Naive B cell (primary cell): ENCODE results near the gene PRPH. TPM values are rescaled to one million over a fixed set of nuclear protein-coding genes. Genes with fewer than 3 reads are reported as not detected.
"Not testable (repeated sequence)": the region's sequence is repeated elsewhere in the genome, so short reads cannot be mapped to it uniquely, and the experiment has no call there.

Experiments
- ATAC-seq, 2 donors: fragments of 150-1000 bp; cut with Tn5 transposase; 2 replicates each; pipeline ENCODE4 v1.10.0; 2021; ENCODE audit warnings: low read depth in 2 of 2, mild to moderate bottlenecking in 2 of 2, moderate library complexity in 2 of 2
- DNase-seq: peaks from one replicate; pipeline ENCODE4 v3.0.0; 2022
- H3K27ac Mint-ChIP-seq, 6 donors: one replicate each; pipeline ENCODE4 v1.8.0; 2020 to 2022; ENCODE audit warnings: mild to moderate bottlenecking in 6 of 6, mixed read lengths in 6 of 6, moderate library complexity in 5 of 6, inconsistent platforms in 2 of 6
- H3K27me3 Mint-ChIP-seq, 3 donors: one replicate each; pipeline ENCODE4 v1.8.0; 2021 to 2022; ENCODE audit warnings: mixed read lengths in 3 of 3, mild to moderate bottlenecking in 1 of 3
- H3K36me3 Mint-ChIP-seq, 2 donors: one replicate each; pipeline ENCODE4 v1.8.0; 2020 to 2022; ENCODE audit warnings: mixed read lengths in 2 of 2, inconsistent platforms in 1 of 2, mild to moderate bottlenecking in 1 of 2
- H3K4me1 Mint-ChIP-seq, 3 donors: one replicate each; pipeline ENCODE4 v1.8.0; 2020 to 2022; ENCODE audit warnings: mixed read lengths in 3 of 3, inconsistent platforms in 1 of 3, mild to moderate bottlenecking in 1 of 3, moderate library complexity in 1 of 3
- H3K4me3 Mint-ChIP-seq, 8 donors: one replicate each; pipeline ENCODE4 v1.8.0; 2020 to 2022; ENCODE audit warnings: mild to moderate bottlenecking in 8 of 8, mixed read lengths in 8 of 8, moderate library complexity in 8 of 8, inconsistent platforms in 2 of 8
- H3K9me3 Mint-ChIP-seq, 7 donors: one replicate each; pipeline ENCODE4 v1.8.0; 2020 to 2022; ENCODE audit warnings: mixed read lengths in 7 of 7, mild to moderate bottlenecking in 5 of 7, inconsistent platforms in 2 of 7, moderate library complexity in 1 of 7
- polyA plus RNA-seq, 6 donors: library from polyadenylated mRNA; unstranded; fragments of 300-500 nt; fragmentation: Illumina TruSeq; gene quantifications; one replicate each; pipeline ENCODE4 v1.2.3, GENCODE V29; 2021; ENCODE audit warnings: low read depth in 6 of 6

Gene PRPH
- not detected for polyA plus RNA-seq

GRCh38 chr12:49295082-49295936 is at the start of gene PRPH:
PRPH (plus strand) TSS chr12:49295147; CDS start chr12:49295201, 54 bp downstream.
- Mint-ChIP-seq H3K27ac (peak within 1 kb of the TSS in 2 of 6 donors; percentile 37 to 78), H3K27me3 (peaks cover 46 to 87% (median 69%) of the 10 kb centered on the region in 3 donors), H3K9me3 (no peaks in the 10 kb centered on the region), H3K36me3 (no peaks in the 10 kb centered on the region), H3K4me3 (peak within 1 kb of the TSS in 4 of 8 donors; percentile 20 to 61 (median 26)), H3K4me1 (peaks cover 4 to 32% (median 24%) of the 10 kb centered on the region in 3 donors)
- DNase-seq (no peak), ATAC-seq (peak in 1 of 2 donors; percentile 18)

- no peaks in the 10 kb centered on the region for H3K27me3 Mint-ChIP-seq
- DNase-seq (no peak), ATAC-seq (no peak)
- no peak overlapping the region for H3K4me3 Mint-ChIP-seq
- H3K9me3 Mint-ChIP-seq, result no peaks in the 10 kb centered on the region
- no peaks in the 10 kb centered on the region for H3K4me1 Mint-ChIP-seq
- no peak overlapping the region for H3K27ac Mint-ChIP-seq
- H3K36me3 Mint-ChIP-seq, result no peaks in the 10 kb centered on the region
Measured at GRCh38 chr12:49251357-49251756, 43.6 kb upstream of the PRPH start.

- no peaks in the 10 kb centered on the region for H3K27me3 Mint-ChIP-seq
- no peak for ATAC-seq
Measured at GRCh38 chr12:49253033-49253623, 41.8 kb upstream of the PRPH start.

GRCh38 chr12:49255456-49255855 is 39.5 kb upstream of the PRPH start:
- not testable (repeated sequence) for ATAC-seq, H3K27me3 Mint-ChIP-seq

More at GRCh38 chr12:49253033-49253623, 41.8 kb upstream of the PRPH start:
- peak overlapping the region in 1 of 6 donors; percentile 64 for H3K27ac Mint-ChIP-seq
- H3K36me3 Mint-ChIP-seq, result no peaks in the 10 kb centered on the region
- no peak overlapping the region for H3K4me3 Mint-ChIP-seq
- H3K9me3 Mint-ChIP-seq, result no peaks in the 10 kb centered on the region
- peaks cover 0 to 4% (median 3%) of the 10 kb centered on the region in 3 donors for H3K4me1 Mint-ChIP-seq
- no peak for DNase-seq

GRCh38 chr12:49255857-49256637 is 38.9 kb upstream of the PRPH start:
- peak overlapping the region in 1 of 6 donors; percentile 51 for H3K27ac Mint-ChIP-seq
- peaks cover 0 to 4% (median 3%) of the 10 kb centered on the region in 3 donors for H3K4me1 Mint-ChIP-seq
- ATAC-seq, result no peak
- DNase-seq, result no peak
- H3K27me3 Mint-ChIP-seq, result no peaks in the 10 kb centered on the region
- H3K4me3 Mint-ChIP-seq, result no peak overlapping the region
- H3K9me3 Mint-ChIP-seq, result no peaks in the 10 kb centered on the region
- no peaks in the 10 kb centered on the region for H3K36me3 Mint-ChIP-seq

More at GRCh38 chr12:49255456-49255855, 39.5 kb upstream of the PRPH start:
- not testable (repeated sequence) for H3K4me1 Mint-ChIP-seq, DNase-seq, H3K4me3 Mint-ChIP-seq, H3K9me3 Mint-ChIP-seq, H3K36me3 Mint-ChIP-seq
- H3K27ac Mint-ChIP-seq, result peak overlapping the region in 1 of 6 donors; percentile 51

- not testable (repeated sequence) for H3K4me1 Mint-ChIP-seq, DNase-seq, H3K27ac Mint-ChIP-seq, ATAC-seq, H3K9me3 Mint-ChIP-seq, H3K36me3 Mint-ChIP-seq, H3K27me3 Mint-ChIP-seq, H3K4me3 Mint-ChIP-seq
Measured at GRCh38 chr12:49257508-49258184, 37.3 kb upstream of the PRPH start.

- Mint-ChIP-seq H3K27ac (no peak overlapping the region), H3K9me3 (no peaks in the 10 kb centered on the region), H3K4me1 (peaks cover 7 to 12% (median 10%) of the 10 kb centered on the region in 3 donors), H3K4me3 (no peak overlapping the region), H3K36me3 (no peaks in the 10 kb centered on the region), H3K27me3 (no peaks in the 10 kb centered on the region)
- DNase-seq (no peak), ATAC-seq (no peak)
Measured at GRCh38 chr12:49259452-49259851, 35.5 kb upstream of the PRPH start.

GRCh38 chr12:49260166-49260565 is 34.8 kb upstream of the PRPH start:
- Mint-ChIP-seq H3K36me3 (no peaks in the 10 kb centered on the region), H3K27me3 (no peaks in the 10 kb centered on the region), H3K9me3 (no peaks in the 10 kb centered on the region), H3K4me3 (peak overlapping the region in 1 of 8 donors; percentile 69), H3K27ac (peak overlapping the region in 1 of 6 donors; percentile 5), H3K4me1 (peaks cover 7 to 14% (median 10%) of the 10 kb centered on the region in 3 donors)
- no peak for ATAC-seq
- DNase-seq, result no peak

- H3K36me3 Mint-ChIP-seq, result no peaks in the 10 kb centered on the region
- no peaks in the 10 kb centered on the region for H3K27me3 Mint-ChIP-seq
- ATAC-seq (no peak), DNase-seq (no peak)
- peaks cover 10 to 20% (median 12%) of the 10 kb centered on the region in 3 donors for H3K4me1 Mint-ChIP-seq
- H3K9me3 Mint-ChIP-seq, result no peaks in the 10 kb centered on the region
- H3K27ac Mint-ChIP-seq, result no peak overlapping the region
- H3K4me3 Mint-ChIP-seq, result peak overlapping the region in 1 of 8 donors; percentile 30
Measured at GRCh38 chr12:49260571-49261363, 34.2 kb upstream of the PRPH start.

- H3K36me3 Mint-ChIP-seq, result no peaks in the 10 kb centered on the region
- ATAC-seq, result no peak
- no peak for DNase-seq
- H3K4me1 Mint-ChIP-seq, result peaks cover 10 to 20% (median 16%) of the 10 kb centered on the region in 3 donors
- peak overlapping the region in 1 of 8 donors; percentile 30 for H3K4me3 Mint-ChIP-seq
- H3K27me3 Mint-ChIP-seq, result no peaks in the 10 kb centered on the region
- H3K9me3 Mint-ChIP-seq, result no peaks in the 10 kb centered on the region
- H3K27ac Mint-ChIP-seq, result no peak overlapping the region
Measured at GRCh38 chr12:49261721-49262120, 33.2 kb upstream of the PRPH start.

- Mint-ChIP-seq H3K4me1 (peaks cover 7 to 20% (median 15%) of the 10 kb centered on the region in 3 donors), H3K36me3 (no peaks in the 10 kb centered on the region), H3K27me3 (no peaks in the 10 kb centered on the region), H3K27ac (peak overlapping the region in 1 of 6 donors; percentile 58), H3K9me3 (no peaks in the 10 kb centered on the region), H3K4me3 (peak overlapping the region; percentile 57 to 95 (median 87))
- ATAC-seq (no peak), DNase-seq (no peak)
Measured at GRCh38 chr12:49263400-49263763, 31.6 kb upstream of the PRPH start.

- no peaks in the 10 kb centered on the region for H3K27me3 Mint-ChIP-seq
Measured at GRCh38 chr12:49264466-49264872, 30.5 kb upstream of the PRPH start.

More at GRCh38 chr12:49264466-49264872, 30.5 kb upstream of the PRPH start:
- peak; percentile 56 to 60 for ATAC-seq
- Mint-ChIP-seq H3K4me3 (peak overlapping the region; percentile 86 to 95 (median 92)), H3K36me3 (no peaks in the 10 kb centered on the region), H3K27ac (peak overlapping the region in 3 of 6 donors; percentile 32 to 80 (median 67)), H3K4me1 (peaks cover 7 to 20% (median 18%) of the 10 kb centered on the region in 3 donors), H3K9me3 (no peaks in the 10 kb centered on the region)
- DNase-seq, result peak; percentile 33
